Right atrium auricular region (tissue), 2 donors: ENCODE data around the gene PRKCE. TPM values are rescaled to one million over a fixed set of nuclear protein-coding genes. Genes with fewer than 3 reads are reported as not detected.

Experiments
- DNase-seq: peaks from one replicate; pipeline ENCODE4 v3.0.0-alpha.2; 2019; ENCODE audit warnings: low spot score
- H3K27ac ChIP-seq, 2 donors: fragments of 200-600 bp; sonication (generic); 1 replicate in 1 of 2; 2 replicates in 1 of 2; pipeline ENCODE4 v1.5.1; 2016 to 2019
- H3K27me3 ChIP-seq, 2 donors: fragments of 200-600 bp; sonication (generic); one replicate each; pipeline versions ENCODE4 v1.5.1 to v1.6.0; 2017 to 2019
- H3K36me3 ChIP-seq: fragments of 200-600 bp; sonication (generic); one replicate; pipeline ENCODE4 v1.5.1; 2016
- H3K4me1 ChIP-seq, 2 donors: fragments of 200-600 bp; sonication (generic); one replicate each; pipeline versions ENCODE4 v1.5.1 to v1.6.0; 2017 to 2019
- H3K4me3 ChIP-seq, 2 donors: fragments of 200-600 bp; sonication (generic); 1 replicate in 1 of 2; 2 replicates in 1 of 2; pipeline ENCODE4 v1.5.1; 2017 to 2019; ENCODE audit warnings: mild to moderate bottlenecking in 1 of 2, moderate library complexity in 1 of 2
- H3K9me3 ChIP-seq, 2 donors: fragments of 200-600 bp; sonication (generic); one replicate each; pipeline ENCODE4 v1.5.1; 2019
- CTCF ChIP-seq, 2 donors: fragments of 200-600 bp; sonication (generic); IDR thresholded peaks; one replicate each; pipeline ENCODE4 v1.5.1; 2019; ENCODE audit warnings: antibody characterized with exemption in 2 of 2
- total RNA-seq, 2 donors: library from RNA; depleted of rRNA; stranded (reverse); fragments of >200 nt; gene quantifications; one replicate each; pipeline ENCODE4 v1.1.0, GENCODE V29; 2016

PRKCE gene
- total RNA-seq, 2 donors from 2014 or later: 7.2 to 11.8 TPM

GRCh38 chr2:46076875-46077274 is 425.4 kb downstream of the PRKCE start:
- Histone ChIP-seq H3K27me3 (no peaks in the 10 kb centered on the region), H3K4me1 (peaks cover 0 to 24% of the 10 kb centered on the region in 2 donors), H3K27ac (no peak overlapping the region), H3K9me3 (no peaks in the 10 kb centered on the region), H3K36me3 (no peaks in the 10 kb centered on the region), H3K4me3 (no peak overlapping the region)
- no peak for DNase-seq
- no peak for TF ChIP-seq CTCF (IDR thresholded peaks at IDR 0.05)

GRCh38 chr2:46077522-46078107 is 426.1 kb downstream of the PRKCE start:
- DNase-seq: no peak
- H3K27ac ChIP-seq: no peak overlapping the region
- H3K4me3 ChIP-seq: no peak overlapping the region
- H3K9me3 ChIP-seq: no peaks in the 10 kb centered on the region
- TF ChIP-seq CTCF (IDR thresholded peaks at IDR 0.05): no peak
- H3K4me1 ChIP-seq: peaks cover 0 to 21% of the 10 kb centered on the region in 2 donors
- no peaks in the 10 kb centered on the region for H3K27me3 ChIP-seq
- no peaks in the 10 kb centered on the region for H3K36me3 ChIP-seq

GRCh38 chr2:46079985-46080560 is 428.6 kb downstream of the PRKCE start:
- no peak for DNase-seq
- H3K9me3 ChIP-seq: no peaks in the 10 kb centered on the region
- TF ChIP-seq CTCF (IDR thresholded peaks at IDR 0.05): no peak
- peaks cover 0 to 8% of the 10 kb centered on the region in 2 donors for H3K4me1 ChIP-seq
- H3K4me3 ChIP-seq: no peak overlapping the region
- H3K36me3 ChIP-seq: no peaks in the 10 kb centered on the region
- H3K27ac ChIP-seq: no peak overlapping the region
- H3K27me3 ChIP-seq: no peaks in the 10 kb centered on the region

DNA sequence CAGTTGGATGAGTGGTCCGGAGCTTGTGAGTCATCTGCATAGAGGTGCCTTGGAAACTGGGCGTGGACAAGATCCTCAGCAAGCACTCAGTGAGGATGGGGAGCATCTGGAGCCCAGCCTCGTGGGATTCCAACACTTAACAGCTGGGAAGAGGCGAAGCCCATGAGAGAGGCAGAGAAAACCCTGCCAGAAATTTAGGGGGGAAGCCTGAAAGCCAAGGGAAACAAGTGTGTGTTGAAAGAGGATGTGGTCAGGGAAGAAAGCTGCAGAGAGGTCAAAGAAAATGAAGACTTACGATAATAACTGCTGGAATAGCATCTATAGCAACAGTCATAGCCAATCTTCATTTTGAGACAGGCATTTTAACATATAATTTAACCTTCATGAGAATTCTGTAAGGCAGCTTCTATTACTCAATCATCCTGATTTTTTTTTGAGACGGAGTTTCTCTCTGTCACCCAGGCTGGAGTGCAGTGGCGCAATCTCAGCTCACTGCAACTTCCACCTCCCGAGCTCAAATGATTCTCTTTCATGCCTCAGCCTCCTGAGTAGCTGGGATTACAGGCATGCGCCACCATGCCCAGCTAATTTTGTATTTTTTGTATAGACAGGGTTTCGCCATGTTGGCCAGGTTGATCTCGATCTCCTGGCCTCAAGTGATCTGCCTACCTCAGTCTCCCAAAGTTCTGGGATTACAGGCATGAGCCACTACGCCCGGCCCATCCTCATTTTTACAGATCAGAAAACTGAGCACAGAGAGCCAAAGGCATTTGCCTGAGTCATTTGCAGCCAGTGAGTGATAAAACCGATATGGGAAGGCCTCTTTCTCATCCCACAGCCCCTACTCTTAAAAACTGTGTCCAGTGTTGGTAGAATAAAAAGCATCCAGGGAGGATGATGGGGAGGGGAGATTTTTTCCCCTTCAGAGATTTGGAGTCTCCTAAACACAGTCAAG is 431.3 kb downstream of the PRKCE start:
- TF ChIP-seq CTCF (IDR thresholded peaks at IDR 0.05): no peak
- Histone ChIP-seq H3K27ac (peak overlapping the region in 1 of 2 donors; percentile 37), H3K4me3 (no peak overlapping the region), H3K4me1 (peaks cover 0 to 14% of the 10 kb centered on the region in 2 donors), H3K27me3 (no peaks in the 10 kb centered on the region), H3K9me3 (no peaks in the 10 kb centered on the region), H3K36me3 (no peaks in the 10 kb centered on the region)
- no peak for DNase-seq

GRCh38 chr2:46086578-46087070 is 435.1 kb downstream of the PRKCE start:
- peaks cover 8% of the 10 kb centered on the region for H3K36me3 ChIP-seq
- no peak overlapping the region for H3K4me3 ChIP-seq
- peak overlapping the region in 1 of 2 donors; percentile 2 for H3K27ac ChIP-seq
- H3K4me1 ChIP-seq: peaks cover 0 to 14% of the 10 kb centered on the region in 2 donors
- no peaks in the 10 kb centered on the region for H3K9me3 ChIP-seq
- no peak for TF ChIP-seq CTCF (IDR thresholded peaks at IDR 0.05)
- DNase-seq: no peak
- H3K27me3 ChIP-seq: no peaks in the 10 kb centered on the region
